ENCODE results near the gene IGFBP2. TPM values are rescaled to one million over a fixed set of nuclear protein-coding genes. Genes with fewer than 3 reads are reported as not detected.

IGFBP2 gene
- total RNA-seq, result not detected in 2 replicates

GRCh38 chr2:216632952-216633615 lies at the start of gene IGFBP2:
IGFBP2 (plus strand) TSS chr2:216633420; CDS start chr2:216633524, 104 bp downstream.
- H3K9me3 Mint-ChIP-seq, result no peaks in the 10 kb centered on the region
- H3K36me3 Mint-ChIP-seq (ENCODE audit: low read depth), result no peaks in the 10 kb centered on the region
- TF ChIP-seq CTCF (IDR thresholded peaks at IDR 0.05), result no peak
- intact Hi-C loops (cut with micrococcal nuclease), result no loop called here
- peaks cover 20% of the 10 kb centered on the region for H3K4me1 Mint-ChIP-seq
- CTCF ChIA-PET, result no interaction called here
- no peak for ATAC-seq (ENCODE audit: low read depth)
- DNase-seq, result no peak
- peak within 1 kb of the TSS; percentile 74 for H3K4me3 Mint-ChIP-seq
- peaks cover 56% of the 10 kb centered on the region for H3K27me3 Mint-ChIP-seq
- H3K27ac Mint-ChIP-seq, result no peak within 1 kb of the TSS
- POLR2A ChIA-PET, result no interaction called here

- Mint-ChIP-seq H3K4me1 (no peaks in the 10 kb centered on the region), H3K27ac (no peak overlapping the region), H3K36me3 (ENCODE audit: low read depth) (no peaks in the 10 kb centered on the region), H3K4me3 (no peak overlapping the region), H3K9me3 (no peaks in the 10 kb centered on the region), H3K27me3 (peaks cover 22% of the 10 kb centered on the region)
- no peak for ATAC-seq (ENCODE audit: low read depth)
- intact Hi-C loops (cut with micrococcal nuclease), result no loop called here
- no peak for TF ChIP-seq CTCF (IDR thresholded peaks at IDR 0.05)
- DNase-seq, result no peak
- ChIA-PET POLR2A (no interaction called here), CTCF (no interaction called here)
Measured at GRCh38 chr2:216583606-216584005, 49.6 kb upstream of the IGFBP2 start.

- no peak for ATAC-seq (ENCODE audit: low read depth)
- H3K4me3 Mint-ChIP-seq, result no peak overlapping the region
- no peaks in the 10 kb centered on the region for H3K36me3 Mint-ChIP-seq (ENCODE audit: low read depth)
- H3K27me3 Mint-ChIP-seq, result peaks cover 21% of the 10 kb centered on the region
- intact Hi-C loops (cut with micrococcal nuclease), result no loop called here
- no peak for DNase-seq
- H3K27ac Mint-ChIP-seq, result no peak overlapping the region
- ChIA-PET POLR2A (no interaction called here), CTCF (no interaction called here)
- no peak for TF ChIP-seq CTCF (IDR thresholded peaks at IDR 0.05)
- no peaks in the 10 kb centered on the region for H3K9me3 Mint-ChIP-seq
- no peaks in the 10 kb centered on the region for H3K4me1 Mint-ChIP-seq
Measured at GRCh38 chr2:216584112-216584511, 49.1 kb upstream of the IGFBP2 start.

GRCh38 chr2:216585441-216585840 lies 47.8 kb upstream of the IGFBP2 start:
- intact Hi-C loops (cut with micrococcal nuclease), result no loop called here
- Mint-ChIP-seq H3K27me3 (peaks cover 21% of the 10 kb centered on the region), H3K4me3 (no peak overlapping the region), H3K27ac (no peak overlapping the region), H3K4me1 (no peaks in the 10 kb centered on the region), H3K9me3 (no peaks in the 10 kb centered on the region), H3K36me3 (ENCODE audit: low read depth) (no peaks in the 10 kb centered on the region)
- DNase-seq (no peak), ATAC-seq (ENCODE audit: low read depth) (no peak)
- ChIA-PET CTCF (no interaction called here), POLR2A (no interaction called here)
- no peak for TF ChIP-seq CTCF (IDR thresholded peaks at IDR 0.05)

GRCh38 chr2:216588861-216589710 lies 44.1 kb upstream of the IGFBP2 start:
- Mint-ChIP-seq H3K4me1 (no peaks in the 10 kb centered on the region), H3K4me3 (no peak overlapping the region), H3K9me3 (no peaks in the 10 kb centered on the region), H3K27me3 (peaks cover 8% of the 10 kb centered on the region), H3K27ac (no peak overlapping the region), H3K36me3 (ENCODE audit: low read depth) (no peaks in the 10 kb centered on the region)
- DNase-seq (no peak), ATAC-seq (ENCODE audit: low read depth) (no peak)
- TF ChIP-seq CTCF (IDR thresholded peaks at IDR 0.05), result no peak
- POLR2A ChIA-PET, result no interaction called here
- CTCF ChIA-PET, result no interaction called here
- intact Hi-C loops (cut with micrococcal nuclease), result no loop called here

Measured in activated B cell treated with CpG ODN at 0.5 μM for 24 hours (primary cell).